AG09309 (cell line): Measurements from ENCODE around the gene MPZL1.

Source experiments
- DNase-seq: peaks from one replicate; pipeline ENCODE4 v3.0.0-alpha.2; 2010; ENCODE audit warnings: low read depth
- H3K4me3 ChIP-seq: 2 replicates; pipeline ENCODE4 v1.5.1; 2011; ENCODE audit warnings: mild to moderate bottlenecking, low read depth, low read length, moderate library complexity; ENCODE audit not compliant: control insufficient read depth
- CTCF ChIP-seq: IDR thresholded peaks from 2 replicates; pipeline ENCODE4 v1.5.1; 2011; ENCODE audit warnings: mild to moderate bottlenecking, low read depth, low read length, inconsistent platforms; ENCODE audit not compliant: insufficient read depth, control insufficient read depth; ENCODE audit errors: missing control alignments

MPZL1 gene

GRCh38 chr1:167763525-167764220 lies 41.9 kb downstream of the MPZL1 start:
- no peak for DNase-seq
- no peak overlapping the region for H3K4me3 ChIP-seq
- TF ChIP-seq CTCF, result no peak

- H3K4me3 ChIP-seq, result no peak overlapping the region
- no peak for DNase-seq
- no peak for TF ChIP-seq CTCF
These were observed 42.9 kb downstream of the MPZL1 start for GRCh38 chr1:167764458-167765330.

GRCh38 chr1:167765496-167765895 lies 43.7 kb downstream of the MPZL1 start:
- no peak for TF ChIP-seq CTCF
- no peak for DNase-seq
- no peak overlapping the region for H3K4me3 ChIP-seq

GRCh38 chr1:167766538-167766937 lies 44.8 kb downstream of the MPZL1 start:
- TF ChIP-seq CTCF, result no peak
- no peak for DNase-seq
- no peak overlapping the region for H3K4me3 ChIP-seq

GRCh38 chr1:167767761-167768160 lies 46.0 kb downstream of the MPZL1 start:
- no peak overlapping the region for H3K4me3 ChIP-seq
- no peak for TF ChIP-seq CTCF
- DNase-seq, result no peak

- no peak overlapping the region for H3K4me3 ChIP-seq
- TF ChIP-seq CTCF, result no peak
- no peak for DNase-seq
These were observed 48.3 kb downstream of the MPZL1 start for GRCh38 chr1:167770127-167770526.
